Fibroblast of lung (primary cell): ENCODE data around the gene DNAH1.
"Not testable (repeated sequence)": the region's sequence is repeated elsewhere in the genome, so short reads cannot be mapped to it uniquely, and the experiment has no call there.

Source experiments
- CTCF ChIP-seq, 2 donors: IDR thresholded peaks in 1 of 2; conservative IDR thresholded peaks in 1 of 2; 1 replicate in 1 of 2; 2 replicates in 1 of 2; pipeline ENCODE4 v1.5.1; 2011 to 2012; ENCODE audit warnings: low read length in 2 of 2, control low read depth in 1 of 2, inconsistent platforms in 1 of 2, low read depth in 1 of 2, mild to moderate bottlenecking in 1 of 2
- EZH2 ChIP-seq: IDR thresholded peaks from 2 replicates; pipeline ENCODE4 v1.5.1; 2012; ENCODE audit warnings: low read length, control low read depth, mild to moderate bottlenecking; ENCODE audit errors: missing control alignments

GRCh38 chr3:52274781-52275180 lies 41.3 kb upstream of the DNAH1 start:
- TF ChIP-seq CTCF (conservative IDR thresholded peaks at IDR 0.05 in 1 of 2, IDR thresholded peaks at IDR 0.05 in 1 of 2; ENCODE audit: low read depth in 1 of 2, low read length in 2 of 2); EZH2: not testable (repeated sequence)
